ENCODE data around the gene KIAA1210.

KIAA1210 gene

GRCh38 chrX:119107206-119107605 is 20.4 kb downstream of the KIAA1210 start:
- TF ChIP-seq CTCF (IDR thresholded peaks at IDR 0.05; ENCODE audit: insufficient read depth, low read length, poor library complexity, severe bottlenecking): no peak
- no peaks in the 10 kb centered on the region for H3K36me3 ChIP-seq (ENCODE audit: control insufficient read depth, insufficient read depth, low read length)
- no peak for DNase-seq (ENCODE audit: extremely low read depth, insufficient read length)
- H3K27me3 ChIP-seq (replicated peaks; ENCODE audit: control insufficient read depth, insufficient read depth, low read length): no peaks in the 10 kb centered on the region
- H3K4me3 ChIP-seq (replicated peaks; ENCODE audit: low read depth, low read length): no peak overlapping the region

- DNase-seq (ENCODE audit: extremely low read depth, insufficient read length): no peak
- no peak for TF ChIP-seq CTCF (IDR thresholded peaks at IDR 0.05; ENCODE audit: insufficient read depth, low read length, poor library complexity, severe bottlenecking)
- H3K36me3 ChIP-seq (ENCODE audit: control insufficient read depth, insufficient read depth, low read length): no peaks in the 10 kb centered on the region
- H3K27me3 ChIP-seq (replicated peaks; ENCODE audit: control insufficient read depth, insufficient read depth, low read length): peaks cover 1% of the 10 kb centered on the region; the same call in 1 of the 2 replicates
- H3K4me3 ChIP-seq (replicated peaks; ENCODE audit: low read depth, low read length): no peak overlapping the region
These were observed 21.8 kb downstream of the KIAA1210 start for GRCh38 chrX:119105826-119106225.

- no peaks in the 10 kb centered on the region for H3K36me3 ChIP-seq (ENCODE audit: control insufficient read depth, insufficient read depth, low read length)
- H3K27me3 ChIP-seq (replicated peaks; ENCODE audit: control insufficient read depth, insufficient read depth, low read length): peaks cover 1% of the 10 kb centered on the region; the same call in 1 of the 2 replicates
- no peak overlapping the region for H3K4me3 ChIP-seq (replicated peaks; ENCODE audit: low read depth, low read length)
- no peak for TF ChIP-seq CTCF (IDR thresholded peaks at IDR 0.05; ENCODE audit: insufficient read depth, low read length, poor library complexity, severe bottlenecking)
- no peak for DNase-seq (ENCODE audit: extremely low read depth, insufficient read length)
These were observed 26.4 kb downstream of the KIAA1210 start for GRCh38 chrX:119101168-119101567.

GRCh38 chrX:119095936-119096335 is 31.7 kb downstream of the KIAA1210 start:
- Histone ChIP-seq H3K27me3 (replicated peaks; ENCODE audit: control insufficient read depth, insufficient read depth, low read length) (no peaks in the 10 kb centered on the region), H3K4me3 (replicated peaks; ENCODE audit: low read depth, low read length) (no peak overlapping the region), H3K36me3 (ENCODE audit: control insufficient read depth, insufficient read depth, low read length) (no peaks in the 10 kb centered on the region)
- no peak for TF ChIP-seq CTCF (IDR thresholded peaks at IDR 0.05; ENCODE audit: insufficient read depth, low read length, poor library complexity, severe bottlenecking)
- DNase-seq (ENCODE audit: extremely low read depth, insufficient read length): no peak

- no peaks in the 10 kb centered on the region for H3K36me3 ChIP-seq (ENCODE audit: control insufficient read depth, insufficient read depth, low read length)
- H3K4me3 ChIP-seq (replicated peaks; ENCODE audit: low read depth, low read length): no peak overlapping the region
- H3K27me3 ChIP-seq (replicated peaks; ENCODE audit: control insufficient read depth, insufficient read depth, low read length): no peaks in the 10 kb centered on the region
- DNase-seq (ENCODE audit: extremely low read depth, insufficient read length): no peak
- TF ChIP-seq CTCF (IDR thresholded peaks at IDR 0.05; ENCODE audit: insufficient read depth, low read length, poor library complexity, severe bottlenecking): peak; percentile 30
These were observed 32.8 kb downstream of the KIAA1210 start for GRCh38 chrX:119094819-119095218.
